ENCODE results near the gene CTAGE8. TPM values are rescaled to one million over a fixed set of nuclear protein-coding genes. Genes with fewer than 3 reads are reported as not detected.
"Not testable (repeated sequence)": the region's sequence is repeated elsewhere in the genome, so short reads cannot be mapped to it uniquely, and the experiment has no call there.

CTAGE8 gene
- total and polyA plus RNA-seq, 5 donors from 2014 or later, result 0.35 to 0.54 (median 0.46) TPM; not detected in 2

DNA sequence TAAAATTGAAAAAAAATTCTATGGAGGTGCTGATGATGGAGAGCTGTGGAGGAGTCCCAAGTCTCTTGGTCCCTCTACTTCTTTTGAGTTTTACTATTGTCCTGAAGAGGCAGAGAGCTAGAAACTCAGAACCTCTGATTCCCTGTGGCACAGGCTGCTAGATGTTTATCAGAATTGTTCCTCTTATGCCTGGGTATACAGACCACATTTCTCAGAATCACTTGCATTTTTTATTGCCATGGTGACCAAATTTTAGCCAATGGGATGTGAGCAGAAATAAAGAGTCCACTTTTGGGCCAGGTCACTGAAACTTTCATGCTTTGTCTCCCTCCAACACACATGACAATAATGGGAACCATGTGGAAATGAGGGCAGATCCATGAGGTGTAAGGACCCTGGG, 45.4 kb downstream of the CTAGE8 start:
- H3K9me3 ChIP-seq (ENCODE audit: control insufficient read depth in 2 of 2, low read length in 2 of 2); H3K4me3 ChIP-seq (ENCODE audit: low read depth, low read length); H3K27me3 Mint-ChIP-seq; H3K4me3 Mint-ChIP-seq; H3K36me3 ChIP-seq (ENCODE audit: control insufficient read depth, insufficient read depth, low read length); H3K4me1 Mint-ChIP-seq; H3K9me3 Mint-ChIP-seq; H3K27me3 ChIP-seq (ENCODE audit: control insufficient read depth, insufficient read depth, low read length); H3K4me1 ChIP-seq (ENCODE audit: control insufficient read depth, insufficient read depth, low read length, poor library complexity, severe bottlenecking); H3K27ac Mint-ChIP-seq; ATAC-seq (ENCODE audit: low read depth in 2 of 2); H3K27ac ChIP-seq (ENCODE audit: insufficient read depth, low read length, poor library complexity, severe bottlenecking); DNase-seq; H3K36me3 Mint-ChIP-seq: not testable (repeated sequence)

DNA sequence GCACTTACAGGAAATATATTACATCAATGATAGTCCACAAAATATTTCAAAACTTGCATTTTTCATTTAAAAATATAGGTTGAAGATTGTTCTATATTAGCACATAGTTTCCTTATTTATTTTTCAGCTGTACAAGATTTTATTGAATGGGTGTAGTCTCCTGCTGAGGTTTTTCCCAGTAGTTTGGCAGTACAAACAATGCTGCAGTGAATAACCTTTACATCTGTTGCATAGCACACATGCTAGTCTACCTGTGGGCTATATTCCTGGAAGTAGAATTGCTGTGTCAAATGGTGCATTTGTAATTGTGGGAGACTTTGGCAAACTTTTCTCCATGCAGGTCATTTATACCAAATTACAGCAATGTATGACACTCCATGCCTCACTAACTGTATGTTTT, 48.6 kb downstream of the CTAGE8 start:
- ATAC-seq (ENCODE audit: low read depth in 2 of 2); H3K9me3 Mint-ChIP-seq; H3K27me3 ChIP-seq (ENCODE audit: control insufficient read depth, insufficient read depth, low read length); H3K4me3 ChIP-seq (ENCODE audit: low read depth, low read length); H3K27me3 Mint-ChIP-seq; DNase-seq; H3K27ac Mint-ChIP-seq; H3K27ac ChIP-seq (ENCODE audit: insufficient read depth, low read length, poor library complexity, severe bottlenecking); H3K36me3 ChIP-seq (ENCODE audit: control insufficient read depth, insufficient read depth, low read length); H3K36me3 Mint-ChIP-seq; H3K4me1 Mint-ChIP-seq; H3K4me3 Mint-ChIP-seq; H3K4me1 ChIP-seq (ENCODE audit: control insufficient read depth, insufficient read depth, low read length, poor library complexity, severe bottlenecking); H3K9me3 ChIP-seq (ENCODE audit: control insufficient read depth in 2 of 2, low read length in 2 of 2): not testable (repeated sequence)

DNA sequence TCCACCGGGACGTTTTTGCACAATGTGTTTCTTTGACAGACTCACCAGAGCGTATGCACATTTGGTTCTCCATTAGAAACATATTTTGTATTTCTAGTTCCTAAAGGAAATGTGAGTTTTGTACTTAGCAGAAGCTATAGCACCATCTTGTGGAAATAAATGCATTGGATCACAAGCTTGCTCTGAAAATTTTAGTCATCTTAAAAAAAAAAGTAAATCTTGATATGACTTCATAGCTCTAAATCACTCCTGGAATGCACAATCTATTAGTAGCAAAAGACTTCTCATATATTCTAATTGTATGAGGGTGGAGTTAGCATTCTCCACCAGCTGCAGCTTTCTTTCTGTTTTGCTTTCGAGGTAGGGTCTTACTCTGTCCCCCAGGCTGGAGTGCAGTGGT, 49.9 kb downstream of the CTAGE8 start:
- not testable (repeated sequence) for H3K36me3 ChIP-seq (ENCODE audit: control insufficient read depth, insufficient read depth, low read length); H3K4me3 Mint-ChIP-seq; H3K4me1 Mint-ChIP-seq; H3K36me3 Mint-ChIP-seq; H3K27me3 ChIP-seq (ENCODE audit: control insufficient read depth, insufficient read depth, low read length); H3K9me3 ChIP-seq (ENCODE audit: control insufficient read depth in 2 of 2, low read length in 2 of 2); ATAC-seq (ENCODE audit: low read depth in 2 of 2); H3K4me3 ChIP-seq (ENCODE audit: low read depth, low read length); H3K9me3 Mint-ChIP-seq; DNase-seq; H3K27ac ChIP-seq (ENCODE audit: insufficient read depth, low read length, poor library complexity, severe bottlenecking); H3K27me3 Mint-ChIP-seq; H3K4me1 ChIP-seq (ENCODE audit: control insufficient read depth, insufficient read depth, low read length, poor library complexity, severe bottlenecking); H3K27ac Mint-ChIP-seq

DNA sequence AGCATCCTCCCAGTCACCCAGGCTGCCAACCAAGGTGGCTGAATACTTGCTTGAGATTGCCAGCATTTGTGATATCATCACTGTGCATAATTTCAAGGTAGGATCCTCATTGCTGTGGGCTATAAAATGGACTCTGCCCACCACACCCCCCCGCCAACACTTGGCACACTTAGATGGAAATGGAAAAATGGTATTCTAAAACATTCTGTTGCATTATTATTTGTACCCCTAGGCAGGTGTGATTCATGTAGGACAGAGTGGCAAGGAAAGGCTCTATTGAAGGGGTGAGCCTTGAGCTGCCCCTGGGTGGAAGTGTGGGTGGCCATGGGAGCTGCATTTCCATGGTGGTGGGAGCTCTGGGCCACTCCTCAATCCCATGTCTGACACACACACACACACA, 50.5 kb downstream of the CTAGE8 start:
- not testable (repeated sequence) for ATAC-seq (ENCODE audit: low read depth in 2 of 2); H3K9me3 ChIP-seq (ENCODE audit: control insufficient read depth in 2 of 2, low read length in 2 of 2); H3K4me1 ChIP-seq (ENCODE audit: control insufficient read depth, insufficient read depth, low read length, poor library complexity, severe bottlenecking); H3K27ac Mint-ChIP-seq; H3K4me3 ChIP-seq (ENCODE audit: low read depth, low read length); H3K36me3 Mint-ChIP-seq; H3K4me3 Mint-ChIP-seq; H3K4me1 Mint-ChIP-seq; DNase-seq; H3K27ac ChIP-seq (ENCODE audit: insufficient read depth, low read length, poor library complexity, severe bottlenecking); H3K27me3 Mint-ChIP-seq; H3K9me3 Mint-ChIP-seq; H3K27me3 ChIP-seq (ENCODE audit: control insufficient read depth, insufficient read depth, low read length); H3K36me3 ChIP-seq (ENCODE audit: control insufficient read depth, insufficient read depth, low read length)

DNA sequence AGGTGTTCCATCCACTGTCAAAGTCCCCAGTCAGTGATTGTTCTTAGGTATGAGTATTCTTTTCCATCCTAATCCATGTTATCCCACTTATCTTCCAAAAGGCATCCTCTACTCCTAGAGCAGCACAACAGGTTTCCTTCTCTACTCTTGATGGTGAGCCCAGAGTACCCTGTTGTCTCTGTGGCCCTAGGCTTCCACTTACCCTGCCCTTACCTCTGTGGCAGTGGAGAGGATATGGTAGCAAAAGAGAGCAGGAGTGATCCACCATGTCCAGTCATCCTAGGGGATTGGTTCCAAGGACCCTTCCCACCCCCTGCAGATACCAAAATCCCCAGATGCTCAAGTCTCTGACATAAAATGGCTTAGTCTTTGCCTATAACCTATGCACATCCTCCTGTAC, 51.9 kb downstream of the CTAGE8 start:
- not testable (repeated sequence) for ATAC-seq (ENCODE audit: low read depth in 2 of 2); H3K4me1 Mint-ChIP-seq; DNase-seq; H3K27me3 Mint-ChIP-seq; H3K36me3 ChIP-seq (ENCODE audit: control insufficient read depth, insufficient read depth, low read length); H3K4me1 ChIP-seq (ENCODE audit: control insufficient read depth, insufficient read depth, low read length, poor library complexity, severe bottlenecking); H3K27me3 ChIP-seq (ENCODE audit: control insufficient read depth, insufficient read depth, low read length); H3K27ac Mint-ChIP-seq; H3K4me3 ChIP-seq (ENCODE audit: low read depth, low read length); H3K9me3 ChIP-seq (ENCODE audit: control insufficient read depth in 2 of 2, low read length in 2 of 2); H3K36me3 Mint-ChIP-seq; H3K27ac ChIP-seq (ENCODE audit: insufficient read depth, low read length, poor library complexity, severe bottlenecking); H3K4me3 Mint-ChIP-seq; H3K9me3 Mint-ChIP-seq

Other genes with a start within 250 kb of the CTAGE8 start
- gene OR2A5, start 220.3 kb downstream of the CTAGE8 start, total RNA-seq, result not detected
- gene OR2A5, start 220.3 kb downstream of the CTAGE8 start, polyA plus RNA-seq, result not detected
- not detected for gene OR2A25, start 199.5 kb downstream of the CTAGE8 start, total RNA-seq
- gene OR2A25, start 199.5 kb downstream of the CTAGE8 start, polyA plus RNA-seq, result not detected
- not detected for gene OR2A12, start 183.0 kb downstream of the CTAGE8 start, total RNA-seq
- under 1 TPM in 1 of 4 donors, not detected in 3; 0.06 TPM for gene OR2A12, start 183.0 kb downstream of the CTAGE8 start, polyA plus RNA-seq
- gene OR2A2, start 159.7 kb downstream of the CTAGE8 start, total RNA-seq, result not detected
- not detected for gene OR2A2, start 159.7 kb downstream of the CTAGE8 start, polyA plus RNA-seq
- not detected for gene OR2A14, start 146.1 kb downstream of the CTAGE8 start, total RNA-seq
- gene OR2A14, start 146.1 kb downstream of the CTAGE8 start, polyA plus RNA-seq, result not detected
- gene CTAGE4, start 85.8 kb downstream of the CTAGE8 start, total RNA-seq, result 3.8 TPM
- under 1 TPM in 1 of 4 donors, not detected in 3; 0.29 TPM for gene CTAGE4, start 85.8 kb downstream of the CTAGE8 start, polyA plus RNA-seq
- gene ARHGEF35, start 73.5 kb downstream of the CTAGE8 start, total RNA-seq, result 3.5 TPM
- gene ARHGEF35, start 73.5 kb downstream of the CTAGE8 start, polyA plus RNA-seq, result 1 to 10 TPM; 1.7 to 4.2 (median 2.8) TPM
- 0.30 TPM for gene OR2A42, start 29.7 kb downstream of the CTAGE8 start, total RNA-seq
- gene OR2A42, start 29.7 kb downstream of the CTAGE8 start, polyA plus RNA-seq, result under 1 TPM in 2 of 4 donors, not detected in 2; 0.14 to 0.24 TPM
- 6.0 TPM for gene OR2A7, start 4.5 kb downstream of the CTAGE8 start, total RNA-seq
- gene OR2A7, start 4.5 kb downstream of the CTAGE8 start, polyA plus RNA-seq, result under 1 TPM; 0.17 to 0.98 (median 0.39) TPM
- gene OR2A1, start 43.1 kb upstream of the CTAGE8 start, total RNA-seq, result not detected
- under 1 TPM in 3 of 4 donors, not detected in 1; 0.20 to 0.87 (median 0.38) TPM for gene OR2A1, start 43.1 kb upstream of the CTAGE8 start, polyA plus RNA-seq
- gene ARHGEF5, start 86.1 kb upstream of the CTAGE8 start, total RNA-seq, result 10.5 TPM
- gene ARHGEF5, start 86.1 kb upstream of the CTAGE8 start, polyA plus RNA-seq, result 1 to 10 TPM in 3 of 4 donors, under 1 TPM in 1; 0.67 to 1.9 (median 1.5) TPM
- not detected for gene NOBOX, start 134.4 kb upstream of the CTAGE8 start, total RNA-seq
- gene NOBOX, start 134.4 kb upstream of the CTAGE8 start, polyA plus RNA-seq, result not detected